Esophagus muscularis mucosa (tissue), 4 donors: Measurements from ENCODE around the gene SWAP70. TPM values are rescaled to one million over a fixed set of nuclear protein-coding genes. Genes with fewer than 3 reads are reported as not detected.
"Not testable (repeated sequence)": the region's sequence is repeated elsewhere in the genome, so short reads cannot be mapped to it uniquely, and the experiment has no call there.

ENCODE experiments used
- DNase-seq: peaks from one replicate; pipeline ENCODE4 v3.0.0-alpha.2; 2017; ENCODE audit errors: extremely low spot score
- H3K27ac ChIP-seq, 4 donors: fragments of 200-600 bp; sonication (generic); replicated peaks in 1 of 4; 1 replicate in 3 of 4; 2 replicates in 1 of 4; pipeline ENCODE4 v1.5.1; 2016 to 2019; ENCODE audit warnings: mild to moderate bottlenecking in 1 of 4
- H3K27me3 ChIP-seq, 4 donors: fragments of 200-600 bp; sonication (generic); one replicate each; pipeline versions ENCODE4 v1.5.1 to v1.6.0; 2016 to 2019
- H3K36me3 ChIP-seq, 4 donors: fragments of 200-600 bp; sonication (generic); one replicate each; pipeline ENCODE4 v1.5.1; 2016 to 2019
- H3K4me1 ChIP-seq, 4 donors: fragments of 200-600 bp; sonication (generic); one replicate each; pipeline ENCODE4 v1.5.1; 2016 to 2019
- H3K4me3 ChIP-seq, 4 donors: fragments of 200-600 bp; sonication (generic); 1 replicate in 2 of 4; 2 replicates in 2 of 4; pipeline ENCODE4 v1.5.1; 2016 to 2019; ENCODE audit warnings: mild to moderate bottlenecking in 4 of 4, moderate library complexity in 1 of 4
- H3K9me3 ChIP-seq, 4 donors: fragments of 200-600 bp; sonication (generic); 1 replicate in 3 of 4; 2 replicates in 1 of 4; pipeline ENCODE4 v1.5.1; 2016 to 2019
- EP300 ChIP-seq: sonication (generic); formaldehyde crosslinking; IDR thresholded peaks from one replicate; pipeline ENCODE4 v1.6.1; 2017; ENCODE audit warnings: antibody characterized with exemption
- POLR2A ChIP-seq: fragments of 450-650 bp; IDR thresholded peaks from one replicate; pipeline ENCODE4 v1.6.1; 2017; ENCODE audit warnings: antibody characterized with exemption, moderate library complexity, mild to moderate bottlenecking, low read depth
- POLR2AphosphoS5 ChIP-seq, 2 donors: sonication (generic); formaldehyde crosslinking; IDR thresholded peaks; one replicate each; pipeline ENCODE4 v1.6.1; 2017; ENCODE audit warnings: antibody characterized with exemption in 2 of 2
- WGBS: methylation state at CpG from one replicate; pipeline ENCODE4 v1.1.5; 2018; 5-methylcytosine and 5-hydroxymethylcytosine counted together
- intact Hi-C: fragments of 100-400 bp; cut with DNase I; formaldehyde crosslinking; loops from one replicate; pipeline ENCODE4 v1.15.1; 2023
- total RNA-seq, 4 donors: library from RNA; depleted of rRNA; stranded (reverse); fragments of >200 nt; gene quantifications; one replicate each; pipeline versions ENCODE4 v1.1.0 to v1.2.1, GENCODE V29; 2016
- TF ChIP-seq, protein P1 (sequence below), 3 experiments: fragments of 200-600 bp in 2 of 3; fragments of 450-650 bp in 1 of 3; sonication (generic) in 2 of 3; IDR thresholded peaks; one replicate each; pipeline ENCODE4 v1.5.1; 2017 to 2019; ENCODE audit warnings: antibody characterized with exemption in 3 of 3, mild to moderate bottlenecking in 2 of 3, moderate library complexity in 1 of 3

The SWAP70 gene
- total RNA-seq, 4 donors from 2014 or later, result 37.8 to 54.9 (median 46.5) TPM

DNA sequence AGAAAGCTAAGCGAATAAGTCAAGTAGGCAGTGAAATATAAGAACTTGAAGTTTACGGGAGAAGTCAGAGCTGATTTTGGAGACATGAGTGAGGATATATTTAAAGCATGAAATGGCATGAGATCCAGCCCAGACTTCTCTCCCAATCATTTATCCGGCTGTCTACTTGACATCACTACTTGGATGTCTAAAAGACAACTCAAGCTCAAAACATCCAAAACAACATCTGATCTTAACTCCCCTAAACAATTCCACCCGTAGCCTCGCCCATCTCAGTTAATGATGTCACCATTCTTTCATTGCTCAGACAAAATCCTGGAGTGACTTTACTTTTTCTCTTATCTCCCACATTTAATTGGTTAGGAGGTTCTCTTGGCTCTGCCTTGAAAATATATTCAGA is 45.9 kb upstream of the SWAP70 start:
- peaks cover 12 to 25% (median 21%) of the 10 kb centered on the region in 4 donors for H3K4me1 ChIP-seq
- no peak for DNase-seq
- no peaks in the 10 kb centered on the region for H3K27me3 ChIP-seq
- no peak overlapping the region for H3K4me3 ChIP-seq
- intact Hi-C loops, result loop anchor here (5.0 kb wide), 1 partner anchor 109 kb away; no protein-coding TSS in a partner anchor
- no peak for TF ChIP-seq EP300
- TF ChIP-seq POLR2A, result no peak
- TF ChIP-seq, protein P1, sequence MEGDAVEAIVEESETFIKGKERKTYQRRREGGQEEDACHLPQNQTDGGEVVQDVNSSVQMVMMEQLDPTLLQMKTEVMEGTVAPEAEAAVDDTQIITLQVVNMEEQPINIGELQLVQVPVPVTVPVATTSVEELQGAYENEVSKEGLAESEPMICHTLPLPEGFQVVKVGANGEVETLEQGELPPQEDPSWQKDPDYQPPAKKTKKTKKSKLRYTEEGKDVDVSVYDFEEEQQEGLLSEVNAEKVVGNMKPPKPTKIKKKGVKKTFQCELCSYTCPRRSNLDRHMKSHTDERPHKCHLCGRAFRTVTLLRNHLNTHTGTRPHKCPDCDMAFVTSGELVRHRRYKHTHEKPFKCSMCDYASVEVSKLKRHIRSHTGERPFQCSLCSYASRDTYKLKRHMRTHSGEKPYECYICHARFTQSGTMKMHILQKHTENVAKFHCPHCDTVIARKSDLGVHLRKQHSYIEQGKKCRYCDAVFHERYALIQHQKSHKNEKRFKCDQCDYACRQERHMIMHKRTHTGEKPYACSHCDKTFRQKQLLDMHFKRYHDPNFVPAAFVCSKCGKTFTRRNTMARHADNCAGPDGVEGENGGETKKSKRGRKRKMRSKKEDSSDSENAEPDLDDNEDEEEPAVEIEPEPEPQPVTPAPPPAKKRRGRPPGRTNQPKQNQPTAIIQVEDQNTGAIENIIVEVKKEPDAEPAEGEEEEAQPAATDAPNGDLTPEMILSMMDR (IDR thresholded peaks at IDR 0.05), result no peak
- TF ChIP-seq POLR2AphosphoS5 (IDR thresholded peaks at IDR 0.05), result no peak
- no peak overlapping the region for H3K27ac ChIP-seq
- 71% methylated on average over 5 of the region's 5 CpGs for WGBS
- no peaks in the 10 kb centered on the region for H3K36me3 ChIP-seq
- no peaks in the 10 kb centered on the region for H3K9me3 ChIP-seq

- no peak for TF ChIP-seq POLR2AphosphoS5 (IDR thresholded peaks at IDR 0.05)
- TF ChIP-seq, protein P1 (IDR thresholded peaks at IDR 0.05), result no peak
- no peak for TF ChIP-seq POLR2A
- no peak for TF ChIP-seq EP300
- H3K36me3 ChIP-seq, result no peaks in the 10 kb centered on the region
- no peaks in the 10 kb centered on the region for H3K27me3 ChIP-seq
- 100% methylated on average over 1 of the region's 1 CpG for WGBS
- intact Hi-C loops, result loop anchor here (5.0 kb wide), 1 partner anchor 108 kb away; no protein-coding TSS in a partner anchor
- no peak for DNase-seq
- no peak overlapping the region for H3K27ac ChIP-seq
- H3K4me1 ChIP-seq, result peaks cover 12 to 14% (median 13%) of the 10 kb centered on the region in 4 donors
- H3K9me3 ChIP-seq, result no peaks in the 10 kb centered on the region
- no peak overlapping the region for H3K4me3 ChIP-seq
These were observed 44.9 kb upstream of the SWAP70 start for GRCh38 chr11:9619004-9619403.

DNA sequence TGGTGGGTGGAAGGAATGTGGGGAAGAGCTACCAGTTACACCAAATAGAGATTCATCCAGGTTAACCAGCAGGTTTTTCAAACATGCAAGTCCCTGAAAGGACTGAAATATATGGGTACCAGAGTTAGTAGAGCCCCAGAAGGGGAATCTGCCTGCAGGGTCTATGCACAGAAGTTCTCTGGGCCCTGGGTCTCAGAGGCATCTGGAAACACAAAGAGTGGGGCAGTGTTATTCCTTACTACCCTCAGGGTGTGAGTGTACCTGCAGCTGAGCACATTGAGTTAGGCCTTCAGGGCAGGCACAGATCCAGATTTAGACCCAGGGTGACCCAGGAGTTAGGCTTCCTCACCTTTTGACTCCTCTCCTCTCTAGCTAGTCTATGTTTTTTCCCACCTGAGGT is 43.9 kb upstream of the SWAP70 start:
- Histone ChIP-seq H3K27me3 (no peaks in the 10 kb centered on the region), H3K9me3 (no peaks in the 10 kb centered on the region), H3K36me3 (no peaks in the 10 kb centered on the region), H3K4me3 (no peak overlapping the region), H3K27ac (no peak overlapping the region), H3K4me1 (peaks cover 3 to 4% (median 4%) of the 10 kb centered on the region in 4 donors)
- DNase-seq, result no peak
- TF ChIP-seq POLR2AphosphoS5 (IDR thresholded peaks at IDR 0.05) (no peak), POLR2A (no peak), EP300 (no peak)
- TF ChIP-seq, protein P1 (IDR thresholded peaks at IDR 0.05), result no peak
- intact Hi-C loops, result loop anchor here (5.0 kb wide), 1 partner anchor 107 kb away; no protein-coding TSS in a partner anchor

- intact Hi-C loops, H3K27ac ChIP-seq, H3K4me1 ChIP-seq, H3K36me3 ChIP-seq, DNase-seq, H3K4me3 ChIP-seq, H3K9me3 ChIP-seq, H3K27me3 ChIP-seq: not testable (repeated sequence)
- WGBS, result 88% methylated on average over 7 of the region's 7 CpGs
These were observed 41.5 kb upstream of the SWAP70 start for GRCh38 chr11:9622353-9622752.

DNA sequence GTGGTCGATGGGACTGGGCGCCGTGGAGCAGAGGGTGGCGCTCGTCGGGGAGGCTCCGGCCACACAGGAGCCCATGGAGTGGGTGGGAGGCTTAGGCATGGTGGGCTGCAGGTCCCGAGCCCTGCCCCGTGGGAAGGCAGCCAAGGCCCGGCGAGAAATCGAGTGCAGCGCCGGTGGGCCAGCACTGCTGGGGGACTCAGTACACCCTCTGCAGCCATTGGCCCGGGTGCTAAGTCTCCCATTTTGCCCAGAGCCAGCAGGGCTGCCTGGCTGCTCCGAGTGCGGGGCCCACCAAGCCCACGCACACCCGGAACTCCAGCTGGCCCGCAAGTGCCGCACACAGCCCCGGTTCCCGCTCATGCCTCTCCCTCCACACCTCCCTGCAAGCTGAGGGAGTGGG is 40.8 kb upstream of the SWAP70 start:
- H3K4me3 ChIP-seq, H3K9me3 ChIP-seq, H3K36me3 ChIP-seq, DNase-seq, intact Hi-C loops, H3K27me3 ChIP-seq, H3K27ac ChIP-seq, H3K4me1 ChIP-seq: not testable (repeated sequence)
- WGBS, result 100% methylated on average over 10 of the region's 23 CpGs

DNA sequence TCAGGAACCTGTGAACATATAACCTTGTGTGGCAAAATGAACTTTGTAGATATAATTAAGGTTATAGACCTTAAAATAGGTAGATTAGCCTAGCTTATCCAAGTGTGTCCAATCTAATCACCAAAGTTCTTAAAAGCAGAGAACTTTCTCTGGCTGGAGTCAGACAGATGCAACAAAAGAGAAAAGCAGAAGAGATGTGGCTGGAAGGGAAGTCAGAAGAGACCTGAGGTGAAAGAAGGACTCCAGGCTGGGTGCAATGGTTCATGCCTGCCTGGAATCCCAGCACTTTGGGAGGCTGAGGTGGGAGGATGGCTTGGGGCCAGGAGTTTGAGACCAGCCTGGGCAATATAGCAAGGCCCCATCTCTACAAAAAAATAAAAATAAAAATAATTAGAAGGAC is 39.4 kb upstream of the SWAP70 start:
- Histone ChIP-seq H3K36me3 (no peaks in the 10 kb centered on the region), H3K4me3 (no peak overlapping the region), H3K9me3 (no peaks in the 10 kb centered on the region), H3K27me3 (no peaks in the 10 kb centered on the region), H3K27ac (no peak overlapping the region), H3K4me1 (peaks cover 0 to 4% (median 0%) of the 10 kb centered on the region in 4 donors)
- intact Hi-C loops, result no loop called here
- TF ChIP-seq EP300 (no peak), POLR2A (no peak), POLR2AphosphoS5 (IDR thresholded peaks at IDR 0.05) (no peak)
- TF ChIP-seq, protein P1 (IDR thresholded peaks at IDR 0.05), result no peak
- no peak for DNase-seq
